Measurements from ENCODE around the gene KCNJ3. TPM values are rescaled to one million over a fixed set of nuclear protein-coding genes. Genes with fewer than 3 reads are reported as not detected.
A peak's percentile ranks its signal among the peaks of the same experiment; 100 is the strongest.

Gene KCNJ3
- total and polyA plus RNA-seq, 4 experiments from 2014 or later: not detected

DNA sequence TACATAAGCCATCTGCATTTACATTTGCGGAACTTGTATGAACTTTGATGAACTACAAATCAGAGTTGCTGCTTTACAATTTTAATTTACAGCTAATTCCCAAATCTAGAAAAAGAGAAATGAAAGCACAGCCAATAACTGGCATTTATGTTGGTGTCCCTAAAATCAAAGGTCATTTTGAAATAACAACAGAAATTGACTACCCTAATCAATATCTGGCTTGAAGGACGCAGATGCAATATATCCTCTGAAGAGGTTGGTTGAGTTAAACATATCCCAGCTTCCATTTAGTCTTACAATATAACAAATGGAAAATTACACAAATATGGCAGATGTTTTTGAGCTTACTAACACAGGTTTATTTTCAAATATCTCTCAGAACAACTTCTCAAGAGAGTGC, 177.5 kb downstream of the KCNJ3 start:
- POLR2A ChIA-PET (ENCODE audit: partially characterized antibody): no interaction called here
- Histone ChIP-seq H3K4me1 (ENCODE audit: insufficient read depth, low read length) (no peaks in the 10 kb centered on the region), H3K9me3 (ENCODE audit: control insufficient read depth in 1 of 2, low read length in 2 of 2) (no peaks in the 10 kb centered on the region), H3K27me3 (ENCODE audit: insufficient read depth, low read length) (no peaks in the 10 kb centered on the region), H3K27ac (ENCODE audit: low read depth, low read length) (no peak overlapping the region), H3K36me3 (ENCODE audit: insufficient read depth, low read length) (no peaks in the 10 kb centered on the region), H3K4me3 (ENCODE audit: low read length in 2 of 2) (no peak overlapping the region)
- Mint-ChIP-seq H3K27me3 (no peaks in the 10 kb centered on the region), H3K4me3 (no peak overlapping the region), H3K4me1 (no peaks in the 10 kb centered on the region), H3K27ac (no peak overlapping the region), H3K9me3 (no peaks in the 10 kb centered on the region), H3K36me3 (no peaks in the 10 kb centered on the region)
- CTCF ChIA-PET (ENCODE audit: partially characterized antibody): no interaction called here
- intact Hi-C loops (cut with micrococcal nuclease): no loop called here
- DNase-seq: no peak

DNA sequence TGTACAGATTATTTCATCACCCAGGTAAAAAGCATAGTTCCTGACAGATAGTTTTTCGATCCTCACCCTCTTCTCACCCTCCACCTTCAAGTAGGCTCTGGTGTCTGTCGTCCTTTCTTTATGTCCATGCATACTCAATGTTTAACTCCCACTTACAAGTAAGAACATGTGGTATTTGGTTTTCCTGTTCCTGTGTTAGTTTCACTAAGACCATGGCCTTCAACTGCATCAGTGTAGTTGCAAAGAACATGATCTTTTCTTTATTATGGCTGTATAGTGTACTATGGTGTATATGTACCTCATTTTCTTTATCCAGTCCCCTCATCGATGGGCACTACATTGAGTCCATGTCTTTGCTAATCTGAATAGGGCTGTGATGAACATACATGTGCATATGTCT, 184.2 kb downstream of the KCNJ3 start:
- Mint-ChIP-seq H3K27ac (no peak overlapping the region), H3K27me3 (no peaks in the 10 kb centered on the region), H3K4me3 (no peak overlapping the region), H3K4me1 (no peaks in the 10 kb centered on the region), H3K9me3 (peaks cover 0 to 9% (median 4%) of the 10 kb centered on the region in 8 donors), H3K36me3 (no peaks in the 10 kb centered on the region)
- intact Hi-C loops (cut with micrococcal nuclease): no loop called here
- Histone ChIP-seq H3K4me1 (ENCODE audit: insufficient read depth, low read length) (no peaks in the 10 kb centered on the region), H3K9me3 (ENCODE audit: control insufficient read depth in 1 of 2, low read length in 2 of 2) (no peaks in the 10 kb centered on the region), H3K4me3 (ENCODE audit: low read length in 2 of 2) (no peak overlapping the region), H3K27me3 (ENCODE audit: insufficient read depth, low read length) (no peaks in the 10 kb centered on the region), H3K36me3 (ENCODE audit: insufficient read depth, low read length) (no peaks in the 10 kb centered on the region), H3K27ac (ENCODE audit: low read depth, low read length) (no peak overlapping the region)
- POLR2A ChIA-PET (ENCODE audit: partially characterized antibody): no interaction called here
- CTCF ChIA-PET (ENCODE audit: partially characterized antibody): no interaction called here
- no peak for DNase-seq

DNA sequence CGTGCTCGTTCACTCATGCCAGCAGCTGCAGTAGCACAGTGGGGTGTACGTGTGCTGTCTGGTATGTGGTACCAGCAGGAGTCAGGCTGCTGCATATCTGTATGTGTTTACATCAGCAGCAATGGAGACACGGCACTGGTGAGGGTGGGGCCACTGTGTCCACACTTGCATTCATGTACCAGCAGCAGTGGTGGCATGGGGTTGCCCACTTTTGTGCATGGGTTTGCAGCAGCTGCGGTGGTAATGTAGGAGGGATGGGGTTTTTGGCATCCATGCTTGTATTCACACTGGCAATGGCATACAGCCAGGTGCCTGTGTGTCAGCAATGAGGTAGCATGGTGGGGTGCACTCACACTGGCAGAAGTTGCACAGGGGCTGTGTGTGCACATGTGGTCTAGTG, 187.8 kb downstream of the KCNJ3 start:
- DNase-seq: no peak
- Histone ChIP-seq H3K36me3 (ENCODE audit: insufficient read depth, low read length) (no peaks in the 10 kb centered on the region), H3K4me1 (ENCODE audit: insufficient read depth, low read length) (no peaks in the 10 kb centered on the region), H3K27ac (ENCODE audit: low read depth, low read length) (no peak overlapping the region), H3K4me3 (ENCODE audit: low read length in 2 of 2) (no peak overlapping the region), H3K9me3 (ENCODE audit: control insufficient read depth in 1 of 2, low read length in 2 of 2) (no peaks in the 10 kb centered on the region), H3K27me3 (ENCODE audit: insufficient read depth, low read length) (no peaks in the 10 kb centered on the region)
- intact Hi-C loops (cut with micrococcal nuclease): no loop called here
- H3K4me1 Mint-ChIP-seq: no peaks in the 10 kb centered on the region
- H3K36me3 Mint-ChIP-seq: no peaks in the 10 kb centered on the region
- no peak overlapping the region for H3K27ac Mint-ChIP-seq
- H3K4me3 Mint-ChIP-seq: peak overlapping the region in 1 of 8 donors; percentile 33
- H3K9me3 Mint-ChIP-seq: peaks cover 0 to 14% (median 8%) of the 10 kb centered on the region in 8 donors
- H3K27me3 Mint-ChIP-seq: no peaks in the 10 kb centered on the region
- ChIA-PET CTCF (ENCODE audit: partially characterized antibody) (no interaction called here), POLR2A (ENCODE audit: partially characterized antibody) (no interaction called here)

DNA sequence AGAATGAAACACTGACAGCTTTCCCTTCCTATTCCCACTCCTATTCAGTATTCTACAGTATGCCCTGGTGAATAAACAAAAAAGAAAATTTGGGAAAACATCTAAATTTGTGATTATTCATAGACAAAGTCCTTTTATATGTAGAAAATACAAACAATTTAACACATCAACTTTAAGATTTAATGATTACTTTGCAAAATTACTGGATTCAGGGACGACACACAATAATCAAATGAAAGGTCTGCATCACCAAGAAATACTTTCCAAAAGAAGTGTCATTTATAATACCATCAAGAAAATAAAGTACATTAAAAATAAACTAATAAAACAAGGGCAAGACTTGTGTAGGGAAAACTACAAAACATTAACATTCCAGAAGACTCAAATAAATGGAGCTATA, 199.8 kb downstream of the KCNJ3 start:
- H3K4me3 ChIP-seq (ENCODE audit: low read length in 2 of 2): no peak overlapping the region
- H3K4me1 ChIP-seq (ENCODE audit: insufficient read depth, low read length): no peaks in the 10 kb centered on the region
- Mint-ChIP-seq H3K36me3 (no peaks in the 10 kb centered on the region), H3K4me3 (no peak overlapping the region), H3K9me3 (peaks cover 0 to 8% (median 2%) of the 10 kb centered on the region in 8 donors), H3K4me1 (no peaks in the 10 kb centered on the region), H3K27me3 (no peaks in the 10 kb centered on the region), H3K27ac (no peak overlapping the region)
- no peak overlapping the region for H3K27ac ChIP-seq (ENCODE audit: low read depth, low read length)
- ChIA-PET CTCF (ENCODE audit: partially characterized antibody) (no interaction called here), POLR2A (ENCODE audit: partially characterized antibody) (no interaction called here)
- intact Hi-C loops (cut with micrococcal nuclease): no loop called here
- H3K27me3 ChIP-seq (ENCODE audit: insufficient read depth, low read length): no peaks in the 10 kb centered on the region
- H3K9me3 ChIP-seq (ENCODE audit: control insufficient read depth in 1 of 2, low read length in 2 of 2): no peaks in the 10 kb centered on the region
- DNase-seq: no peak
- H3K36me3 ChIP-seq (ENCODE audit: insufficient read depth, low read length): no peaks in the 10 kb centered on the region

DNA sequence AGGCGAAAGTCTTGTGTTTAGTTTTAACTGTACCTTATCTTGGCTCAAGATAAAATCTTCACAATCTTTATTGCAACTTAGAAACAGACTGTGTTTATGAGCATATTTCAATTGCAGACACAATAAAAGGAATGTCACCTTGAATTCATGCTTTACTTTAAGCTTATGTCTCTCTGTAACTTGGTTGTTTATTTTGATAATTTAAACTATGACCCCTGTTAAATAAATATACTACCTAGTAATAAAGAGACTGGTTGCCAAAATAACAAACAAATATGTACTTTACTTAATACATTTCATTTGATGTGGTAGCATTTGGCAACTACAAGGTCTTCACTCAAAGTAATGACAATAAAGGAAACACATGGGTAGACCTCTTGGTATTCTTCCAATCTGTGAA, 202.6 kb downstream of the KCNJ3 start:
- no peaks in the 10 kb centered on the region for H3K4me1 ChIP-seq (ENCODE audit: insufficient read depth, low read length)
- no peaks in the 10 kb centered on the region for H3K36me3 ChIP-seq (ENCODE audit: insufficient read depth, low read length)
- H3K36me3 Mint-ChIP-seq: no peaks in the 10 kb centered on the region
- no peak overlapping the region for H3K4me3 ChIP-seq (ENCODE audit: low read length in 2 of 2)
- ChIA-PET POLR2A (ENCODE audit: partially characterized antibody) (no interaction called here), CTCF (ENCODE audit: partially characterized antibody) (no interaction called here)
- intact Hi-C loops (cut with micrococcal nuclease): no loop called here
- H3K4me1 Mint-ChIP-seq: no peaks in the 10 kb centered on the region
- H3K27me3 ChIP-seq (ENCODE audit: insufficient read depth, low read length): no peaks in the 10 kb centered on the region
- H3K4me3 Mint-ChIP-seq: no peak overlapping the region
- H3K27ac Mint-ChIP-seq: no peak overlapping the region
- DNase-seq: no peak
- peaks cover 0 to 21% (median 5%) of the 10 kb centered on the region in 8 donors for H3K9me3 Mint-ChIP-seq
- no peak overlapping the region for H3K27ac ChIP-seq (ENCODE audit: low read depth, low read length)
- no peaks in the 10 kb centered on the region for H3K27me3 Mint-ChIP-seq
- H3K9me3 ChIP-seq (ENCODE audit: control insufficient read depth in 1 of 2, low read length in 2 of 2): no peaks in the 10 kb centered on the region
